SKM-1 (cell line): ENCODE results near the gene FSCB.
"Not testable (repeated sequence)": the region's sequence is repeated elsewhere in the genome, so short reads cannot be mapped to it uniquely, and the experiment has no call there.

Source experiments
- DNase-seq: peaks from one replicate; lab custom pipeline; 2025; ENCODE audit not compliant: unreplicated experiment; lab: John Stamatoyannopoulos, UW

The FSCB gene

GRCh38 chr14:44507183-44507582, at the start of gene FSCB:
Gene FSCB (minus strand): TSS chr14:44507283. CDS start chr14:44506987, 296 bp downstream.
- no peak for DNase-seq

GRCh38 chr14:44531658-44532057, 24.6 kb upstream of the FSCB start:
- no peak for DNase-seq

GRCh38 chr14:44530475-44530874, 23.4 kb upstream of the FSCB start:
- no peak for DNase-seq

- DNase-seq = no peak
These were observed 21.9 kb upstream of the FSCB start for GRCh38 chr14:44529026-44529425.

- DNase-seq = no peak
These were observed 21.1 kb upstream of the FSCB start for GRCh38 chr14:44528180-44528579.

GRCh38 chr14:44525237-44525636, 18.2 kb upstream of the FSCB start:
- no peak for DNase-seq

GRCh38 chr14:44515668-44516067, 8.6 kb upstream of the FSCB start:
- DNase-seq = not testable (repeated sequence)

GRCh38 chr14:44508834-44509233, 1.8 kb upstream of the FSCB start:
- DNase-seq = no peak

GRCh38 chr14:44505588-44505987, 1.5 kb downstream of the FSCB start:
- no peak for DNase-seq

- no peak for DNase-seq
These were observed 9.9 kb downstream of the FSCB start for GRCh38 chr14:44497148-44497547.

GRCh38 chr14:44494137-44494536, 12.9 kb downstream of the FSCB start:
- DNase-seq = no peak

GRCh38 chr14:44490966-44491365, 16.1 kb downstream of the FSCB start:
- no peak for DNase-seq

- no peak for DNase-seq
These were observed 29.1 kb downstream of the FSCB start for GRCh38 chr14:44477953-44478352.

- no peak for DNase-seq
These were observed 38.3 kb downstream of the FSCB start for GRCh38 chr14:44468771-44469170.

GRCh38 chr14:44463356-44464004, 43.6 kb downstream of the FSCB start:
- DNase-seq = no peak

- no peak for DNase-seq
These were observed 44.7 kb downstream of the FSCB start for GRCh38 chr14:44462381-44462780.

GRCh38 chr14:44461811-44462210, 45.3 kb downstream of the FSCB start:
- no peak for DNase-seq
